ENCODE data around the gene PRKCA.

- no peak for TF ChIP-seq CTCF (IDR thresholded peaks at IDR 0.05)
- no peak for TF ChIP-seq POLR2A (IDR thresholded peaks at IDR 0.05)
Measured at GRCh38 chr17:66784621-66785364, 482.4 kb downstream of the PRKCA start.
